ENCODE measurements around the gene CCR9.

GRCh38 chr3:45932112-45932511 lies 45.8 kb downstream of the CCR9 start:
- TF ChIP-seq CTCF (IDR thresholded peaks at IDR 0.05; ENCODE audit: low read depth, low read length) (no peak), POLR2A (IDR thresholded peaks at IDR 0.05; ENCODE audit: extremely low read depth, insufficient read length) (no peak), MYC (IDR thresholded peaks at IDR 0.05; ENCODE audit: low read depth, low read length) (no peak)
